Body of pancreas (tissue), 4 donors: ENCODE measurements around the gene HTR6. TPM values are rescaled to one million over a fixed set of nuclear protein-coding genes. Genes with fewer than 3 reads are reported as not detected.

Experiments
- ATAC-seq: fragments of 150-250 bp; one replicate; pipeline ENCODE4 v1.9.1; 2016
- DNase-seq, 4 donors: peaks; one replicate each; pipeline ENCODE4 v3.0.0-alpha.2; 2019
- H3K27ac ChIP-seq, 4 donors: fragments of 200-600 bp; sonication (generic); 1 replicate in 3 of 4; 2 replicates in 1 of 4; pipeline versions ENCODE4 v1.5.1 to v1.6.1; 2016 to 2019; ENCODE audit warnings: mild to moderate bottlenecking in 1 of 4, mixed read lengths in 1 of 4, moderate library complexity in 1 of 4
- H3K27me3 ChIP-seq, 2 donors: fragments of 200-600 bp; sonication (generic); one replicate each; pipeline ENCODE4 v1.6.0; 2016; ENCODE audit warnings: mild to moderate bottlenecking in 1 of 2
- H3K36me3 ChIP-seq, 2 donors: fragments of 200-600 bp; sonication (generic); replicated peaks in 1 of 2; 2 replicates each; pipeline ENCODE4 v1.5.1; 2016; ENCODE audit warnings: low read depth in 2 of 2; ENCODE audit not compliant: insufficient read depth in 1 of 2
- H3K4me1 ChIP-seq: fragments of 200-600 bp; sonication (generic); one replicate; pipeline ENCODE4 v1.6.0; 2016
- H3K4me3 ChIP-seq, 2 donors: fragments of 200-600 bp; sonication (generic); 1 replicate in 1 of 2; 2 replicates in 1 of 2; pipeline ENCODE4 v1.5.1; 2016 to 2019
- H3K9me3 ChIP-seq, 3 donors: fragments of 200-600 bp; sonication (generic); 1 replicate in 2 of 3; 2 replicates in 1 of 3; pipeline ENCODE4 v1.5.1; 2016
- CTCF ChIP-seq, 7 experiments: fragments of 450-650 bp in 4 of 7; fragments of 200-600 bp in 3 of 7; sonication (generic) in 3 of 7; IDR thresholded peaks; one replicate each; pipeline ENCODE4 v1.5.1; 2016 to 2019; ENCODE audit warnings: antibody characterized with exemption in 7 of 7
- POLR2A ChIP-seq, 3 donors: fragments of 450-650 bp; IDR thresholded peaks; one replicate each; pipeline ENCODE4 v1.6.1; 2016; ENCODE audit warnings: antibody characterized with exemption in 3 of 3, mild to moderate bottlenecking in 2 of 3
- WGBS, 2 donors: methylation state at CpG; one replicate each; pipeline ENCODE4 v1.1.5; 2017; 5-methylcytosine and 5-hydroxymethylcytosine counted together
- intact Hi-C: fragments of 100-400 bp; cut with DNase I; formaldehyde crosslinking; loops from one replicate; pipeline ENCODE4 v1.15.1; 2023
- total RNA-seq, 2 donors: library from RNA; depleted of rRNA; stranded (reverse); fragments of >200 nt; gene quantifications; one replicate each; pipeline ENCODE4 v1.1.0, GENCODE V29; 2016

The HTR6 gene
- total RNA-seq, 2 donors from 2014 or later: not detected

- no peaks in the 10 kb centered on the region for H3K9me3 ChIP-seq
- H3K4me1 ChIP-seq: no peaks in the 10 kb centered on the region
- no peaks in the 10 kb centered on the region for H3K36me3 ChIP-seq
- no peaks in the 10 kb centered on the region for H3K27me3 ChIP-seq
- intact Hi-C loops: no loop called here
- 84 to 85% methylated on average over 3 to 7 of the region's 7 CpGs for WGBS, 2 donors
- DNase-seq (no peak), ATAC-seq (no peak)
- no peak overlapping the region for H3K27ac ChIP-seq
- no peak overlapping the region for H3K4me3 ChIP-seq
- no peak for TF ChIP-seq POLR2A (IDR thresholded peaks at IDR 0.05)
- no peak for TF ChIP-seq CTCF (IDR thresholded peaks at IDR 0.05)
Observed at GRCh38 chr1:19680644-19681043, 16.0 kb downstream of the HTR6 start.

- Histone ChIP-seq H3K27me3 (no peaks in the 10 kb centered on the region), H3K36me3 (no peaks in the 10 kb centered on the region)
- 85 to 90% methylated on average over 2 to 3 of the region's 3 CpGs for WGBS, 2 donors
Observed at GRCh38 chr1:19682257-19682656, 17.6 kb downstream of the HTR6 start.

GRCh38 chr1:19682901-19683300 lies 18.2 kb downstream of the HTR6 start:
- peaks cover 0 to under 1% of the 10 kb centered on the region in 2 donors for H3K36me3 ChIP-seq
- no peaks in the 10 kb centered on the region for H3K9me3 ChIP-seq
- H3K27me3 ChIP-seq: no peaks in the 10 kb centered on the region
- H3K4me3 ChIP-seq: no peak overlapping the region
- no peak for DNase-seq
- intact Hi-C loops: no loop called here
- H3K27ac ChIP-seq: no peak overlapping the region
- 67 to 86% methylated on average over 3 to 7 of the region's 7 CpGs for WGBS, 2 donors
- ATAC-seq: no peak
- H3K4me1 ChIP-seq: no peaks in the 10 kb centered on the region
- no peak for TF ChIP-seq POLR2A (IDR thresholded peaks at IDR 0.05)
- TF ChIP-seq CTCF (IDR thresholded peaks at IDR 0.05): no peak

More at GRCh38 chr1:19682257-19682656, 17.6 kb downstream of the HTR6 start:
- DNase-seq (no peak), ATAC-seq (no peak)
- no peaks in the 10 kb centered on the region for H3K9me3 ChIP-seq
- no peak overlapping the region for H3K27ac ChIP-seq
- H3K4me1 ChIP-seq: no peaks in the 10 kb centered on the region
- no peak overlapping the region for H3K4me3 ChIP-seq
- no peak for TF ChIP-seq POLR2A (IDR thresholded peaks at IDR 0.05)
- TF ChIP-seq CTCF (IDR thresholded peaks at IDR 0.05): no peak
- intact Hi-C loops: no loop called here

- Histone ChIP-seq H3K27ac (no peak overlapping the region), H3K27me3 (no peaks in the 10 kb centered on the region), H3K36me3 (peaks cover 0 to 2% of the 10 kb centered on the region in 2 donors), H3K4me3 (no peak overlapping the region), H3K4me1 (no peaks in the 10 kb centered on the region), H3K9me3 (no peaks in the 10 kb centered on the region)
- intact Hi-C loops: no loop called here
- TF ChIP-seq POLR2A (IDR thresholded peaks at IDR 0.05): no peak
- no peak for TF ChIP-seq CTCF (IDR thresholded peaks at IDR 0.05)
- 94 to 95% methylated on average over 3 to 8 of the region's 8 CpGs for WGBS, 2 donors
- DNase-seq (no peak), ATAC-seq (no peak)
Observed at GRCh38 chr1:19683351-19683750, 18.7 kb downstream of the HTR6 start.

- no peak for DNase-seq
- Histone ChIP-seq H3K4me1 (no peaks in the 10 kb centered on the region), H3K36me3 (peaks cover 0 to 2% of the 10 kb centered on the region in 2 donors), H3K27me3 (no peaks in the 10 kb centered on the region), H3K27ac (no peak overlapping the region), H3K4me3 (no peak overlapping the region), H3K9me3 (no peaks in the 10 kb centered on the region)
- TF ChIP-seq POLR2A (IDR thresholded peaks at IDR 0.05): no peak
- TF ChIP-seq CTCF (IDR thresholded peaks at IDR 0.05): no peak
- intact Hi-C loops: no loop called here
- WGBS, 2 donors: 71 to 85% methylated on average over 2 of the region's 2 CpGs
- no peak for ATAC-seq
Observed at GRCh38 chr1:19684677-19685076, 20.0 kb downstream of the HTR6 start.
